GM20000 (cell line): ENCODE results near the gene GHDC.

Experiments
- DNase-seq: peaks from one replicate; pipeline ENCODE4 v3.0.0; 2012; ENCODE audit warnings: low spot score
- CTCF ChIP-seq: IDR thresholded peaks from 2 replicates; pipeline ENCODE4 v1.5.1; 2012; ENCODE audit warnings: mild to moderate bottlenecking, control low read depth; ENCODE audit errors: extremely low read depth, missing control alignments

Gene GHDC

GRCh38 chr17:42200706-42201457 is 6.6 kb upstream of the GHDC start:
- DNase-seq = no peak
- TF ChIP-seq CTCF = no peak

- TF ChIP-seq CTCF = no peak
- no peak for DNase-seq
Observed at GRCh38 chr17:42199416-42200011, 5.2 kb upstream of the GHDC start.

GRCh38 chr17:42198897-42199296 is 4.6 kb upstream of the GHDC start:
- DNase-seq = no peak
- no peak for TF ChIP-seq CTCF

GRCh38 chr17:42197564-42198156 is 3.4 kb upstream of the GHDC start:
- TF ChIP-seq CTCF = no peak
- no peak for DNase-seq

DNA sequence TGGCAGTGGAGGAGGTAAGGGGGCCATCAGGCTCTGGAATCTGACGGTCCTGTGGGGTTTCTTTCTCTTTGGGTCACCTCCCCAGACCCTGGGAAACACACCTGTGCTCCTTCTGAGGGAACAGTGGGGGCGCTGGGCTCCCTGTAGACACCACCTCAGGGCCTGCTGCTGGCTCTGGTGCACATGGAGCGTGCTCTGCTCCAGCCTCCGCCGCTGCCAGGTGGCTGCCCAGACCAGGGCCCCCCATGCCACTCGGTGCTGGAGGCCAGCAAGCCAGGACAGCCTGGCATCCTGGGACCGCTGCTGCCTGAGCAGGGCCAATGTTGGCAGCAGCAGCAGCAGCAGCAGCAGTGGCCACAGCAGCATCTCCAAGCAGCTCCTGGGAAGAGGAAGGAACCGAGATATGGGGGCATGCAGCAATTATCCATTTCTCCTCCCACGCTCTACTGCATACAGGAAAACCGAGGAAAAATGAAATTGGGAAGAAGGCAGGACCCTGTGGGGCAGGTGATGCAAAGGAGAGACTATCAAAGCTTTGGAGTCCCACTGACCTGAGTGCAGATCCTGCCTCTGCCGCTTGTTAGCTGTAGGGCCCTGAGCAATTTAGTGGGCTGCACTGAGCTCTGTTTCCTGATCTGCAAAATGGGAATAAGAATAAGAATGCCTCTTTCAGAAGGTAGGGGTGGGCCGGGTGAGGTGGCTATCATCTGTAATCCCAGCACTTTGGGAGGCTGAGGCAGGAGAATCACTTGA is 902 bp downstream of the GHDC start:
- no peak for TF ChIP-seq CTCF
- no peak for DNase-seq

DNA sequence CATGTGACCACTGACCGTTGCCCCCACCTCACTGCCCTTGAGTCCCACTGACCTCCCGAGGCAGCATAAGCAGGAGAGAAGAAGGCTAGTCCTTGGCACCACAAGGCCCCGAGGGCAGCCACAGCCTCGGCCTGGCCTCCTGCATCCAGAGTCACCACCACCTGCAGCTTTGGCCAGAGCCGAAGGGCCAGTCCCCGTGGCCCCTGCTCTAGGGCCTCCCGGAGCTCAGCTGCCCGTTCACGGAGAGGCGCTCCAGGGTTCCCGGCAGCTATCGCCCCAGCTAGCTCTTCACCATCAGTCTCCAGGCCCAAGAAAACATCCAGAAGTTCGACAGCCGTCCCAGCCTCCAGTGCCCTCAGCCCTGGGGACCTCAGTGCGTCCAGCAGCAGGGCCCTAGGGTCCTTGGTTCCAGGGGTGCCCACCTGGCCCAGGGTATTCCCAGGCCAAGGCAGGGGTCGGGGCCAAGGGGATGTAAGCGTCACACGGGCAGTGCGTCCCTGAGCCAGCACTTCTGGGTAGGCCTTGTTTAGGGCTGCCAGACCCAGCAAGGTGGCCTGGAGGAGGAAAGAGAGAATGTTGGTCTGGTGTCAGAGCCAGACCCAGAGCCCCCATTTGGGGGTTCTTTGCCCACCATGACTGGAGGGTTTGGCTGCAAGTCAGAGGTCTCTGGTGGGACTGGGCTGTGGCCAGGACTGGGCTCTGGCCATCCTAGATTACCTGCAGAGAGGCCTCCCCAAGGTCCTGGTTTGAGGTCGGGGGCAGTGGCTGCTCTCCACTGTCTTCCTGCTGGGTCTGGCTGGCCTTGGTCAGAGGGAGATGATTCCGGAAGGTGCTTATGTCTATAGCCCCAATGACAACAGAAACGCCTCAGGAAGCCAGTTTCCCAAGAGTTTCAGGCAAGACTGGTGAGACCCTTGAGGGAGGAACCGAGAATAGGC is 1.8 kb downstream of the GHDC start:
- no peak for DNase-seq
- no peak for TF ChIP-seq CTCF
